GM12801 (cell line): ENCODE data around the gene SESN3.

Experiments used
- CTCF ChIP-seq: IDR thresholded peaks from one replicate; pipeline ENCODE4 v1.5.1; 2011; ENCODE audit warnings: control low read depth; ENCODE audit not compliant: insufficient read length; ENCODE audit errors: extremely low read depth

Gene SESN3

GRCh38 chr11:95135880-95136279, 95.1 kb downstream of the SESN3 start:
- TF ChIP-seq CTCF = no peak

DNA sequence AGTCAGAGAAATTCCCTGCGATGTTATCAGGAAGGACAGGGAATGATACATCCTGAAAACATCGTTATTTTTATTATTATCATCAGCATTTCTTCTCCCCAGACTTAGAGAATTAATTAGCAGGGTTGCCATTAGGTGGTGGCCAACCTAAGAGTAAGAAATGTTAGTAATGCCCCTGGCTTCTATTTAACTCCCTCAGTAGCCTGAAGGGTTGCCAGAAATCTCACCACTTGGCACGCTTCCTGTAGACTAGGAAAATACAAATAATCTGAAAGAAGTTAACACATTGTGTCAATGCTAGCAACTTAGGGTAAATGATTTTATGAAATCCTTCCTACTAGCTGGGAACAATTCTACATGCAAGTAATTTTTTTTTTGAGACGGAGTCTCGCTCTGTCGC, 95.8 kb downstream of the SESN3 start:
- no peak for TF ChIP-seq CTCF

DNA sequence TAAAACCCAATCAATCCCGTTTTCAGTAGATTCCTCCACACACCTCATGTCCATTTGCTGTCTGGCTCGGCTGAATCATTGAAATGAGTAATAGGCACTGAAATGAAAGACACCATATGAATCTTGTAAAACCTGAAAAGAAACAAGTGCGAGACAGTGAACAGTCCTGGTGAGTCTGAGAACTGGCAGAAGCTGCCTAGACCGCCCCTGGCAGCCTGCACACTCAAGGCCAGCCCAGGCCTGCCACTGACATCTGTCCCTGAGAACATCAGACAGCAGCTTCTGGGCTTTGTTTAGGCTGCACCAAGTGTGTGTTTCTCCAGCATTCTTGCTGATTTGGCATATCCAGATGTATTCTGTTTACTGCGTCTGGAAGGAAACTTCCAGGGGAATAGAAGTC, 96.5 kb downstream of the SESN3 start:
- TF ChIP-seq CTCF = no peak

- no peak for TF ChIP-seq CTCF
Measured at GRCh38 chr11:95132956-95133355, 98.0 kb downstream of the SESN3 start.

DNA sequence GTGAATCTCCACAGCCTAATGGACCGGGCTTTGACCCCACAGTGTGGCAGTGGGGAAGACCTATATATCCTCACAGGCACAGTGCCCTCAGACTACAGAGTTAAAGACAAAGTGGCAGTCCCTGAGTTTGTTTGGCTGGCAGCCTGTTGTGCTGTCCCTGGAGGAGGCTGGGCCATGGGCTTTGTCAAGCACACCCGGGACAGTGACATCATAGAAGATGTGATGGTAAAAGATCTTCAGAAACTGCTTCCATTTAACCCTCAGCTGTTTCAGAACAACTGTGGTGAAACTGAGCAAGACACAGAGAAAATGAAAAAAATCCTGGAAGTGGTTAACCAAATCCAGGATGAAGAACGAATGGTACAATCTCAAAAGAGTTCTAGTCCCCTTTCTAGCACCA, 102.4 kb downstream of the SESN3 start:
- TF ChIP-seq CTCF = no peak

DNA sequence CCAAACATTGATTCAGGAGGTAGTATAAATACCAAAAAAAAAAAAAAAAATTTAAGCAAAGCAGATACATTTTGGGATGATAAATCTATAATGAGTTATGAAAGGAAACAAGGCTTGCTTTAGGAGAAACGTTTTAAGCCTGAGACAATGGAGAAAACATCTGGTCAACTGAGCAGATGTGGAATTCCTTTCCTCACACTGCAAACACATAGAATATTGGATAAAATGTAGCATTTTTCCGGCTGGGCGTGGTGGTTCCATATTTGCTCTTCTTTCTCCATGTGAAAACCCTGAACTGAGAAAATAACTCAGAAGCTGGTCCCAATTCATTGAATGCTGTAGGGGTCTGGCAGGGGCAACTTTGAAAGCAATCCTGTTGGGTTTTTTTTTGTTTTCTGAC, 107.4 kb downstream of the SESN3 start:
- no peak for TF ChIP-seq CTCF

GRCh38 chr11:95121698-95122097, 109.3 kb downstream of the SESN3 start:
- TF ChIP-seq CTCF = no peak
